K562 (cell line): ENCODE data around the gene CCKAR. TPM values are rescaled to one million over a fixed set of nuclear protein-coding genes. Genes with fewer than 3 reads are reported as not detected.

Source experiments
- ATAC-seq: fragments of 200-7000 bp; cut with Tn5 transposase; 3 replicates; pipeline ENCODE4 v1.9.1; 2020; ENCODE audit warnings: moderate library complexity
- BruUV-seq: library from RNA; stranded (reverse); fragments of 400-500 nt; replicated peaks from 2 replicates; lab custom pipeline; 2021; lab: Mats Ljungman, UMichigan
- CTCF ChIA-PET: fragments of 300-600 bp; formaldehyde crosslinking; extraction: SDS; loops from one replicate; lab custom pipeline; 2021; ENCODE audit warnings: low intra/inter-chr PET ratio; lab: Yijun Ruan, JAX
- POLR2A ChIA-PET: fragments of 300-600, 350-650 bp; sonication (Branson Sonifier 250); formaldehyde crosslinking; extraction: SDS; loops from one replicate; lab custom pipeline; 2021; ENCODE audit warnings: antibody characterized with exemption, inconsistent platforms; lab: Yijun Ruan, JAX
- DNase-seq, 4 experiments: peaks; one replicate each; pipeline versions ENCODE4 v3.0.0 to v3.0.0-alpha.2; 2011 to 2018; ENCODE audit warnings: low spot score in 3 of 4, mixed read lengths in 3 of 4; ENCODE audit errors: extremely low read depth in 1 of 4
- FAIRE-seq: peaks from 2 replicates; lab custom pipeline; 2011; peaks lifted over from hg19 to GRCh38; lab: Jason Lieb, UNC
- H2AFZ ChIP-seq: 2 replicates; pipeline ENCODE4 v1.6.0; 2011; ENCODE audit warnings: low read depth, low read length, control low read depth, inconsistent platforms
- H3K27ac ChIP-seq: fragments of 200-600 bp; 3 replicates; pipeline ENCODE4 v1.8.0; 2011; ENCODE audit warnings: low read depth, mild to moderate bottlenecking, control low read depth, inconsistent platforms, low read length, moderate library complexity, mixed read lengths; ENCODE audit errors: extremely low read depth
- H3K27me3 ChIP-seq, 2 experiments: fragments of 300-600 bp in 1 of 2; 2 replicates in 1 of 2; 3 replicates in 1 of 2; pipeline versions ENCODE4 v1.6.0 to v1.8.0; 2011; ENCODE audit warnings: inconsistent platforms in 2 of 2, low read length in 2 of 2, mild to moderate bottlenecking in 1 of 2, mixed read lengths in 1 of 2, moderate library complexity in 1 of 2; ENCODE audit not compliant: control insufficient read depth in 2 of 2, insufficient read depth in 2 of 2
- H3K36me3 ChIP-seq: fragments of 300-600 bp; 3 replicates; pipeline ENCODE4 v1.8.0; 2011; ENCODE audit warnings: mild to moderate bottlenecking, low read length, inconsistent platforms; ENCODE audit not compliant: control insufficient read depth, insufficient read depth
- H3K4me1 ChIP-seq, 2 experiments: fragments of 200-600 bp in 1 of 2; replicated peaks in 1 of 2; 2 replicates in 1 of 2; 3 replicates in 1 of 2; pipeline versions ENCODE4 v1.5.1 to v1.8.0; 2011; ENCODE audit warnings: inconsistent platforms in 2 of 2, low read length in 2 of 2, mild to moderate bottlenecking in 1 of 2, mixed read lengths in 1 of 2, moderate library complexity in 1 of 2; ENCODE audit not compliant: control insufficient read depth in 2 of 2, insufficient read depth in 2 of 2
- H3K4me2 ChIP-seq: 2 replicates; pipeline ENCODE4 v1.6.1; 2011; ENCODE audit warnings: low read length, control low read depth, inconsistent platforms, mixed read lengths; ENCODE audit not compliant: insufficient read depth
- H3K4me3 ChIP-seq: fragments of 200-600 bp; sonication (generic), shearing (Covaris generic); 2 replicates; pipeline ENCODE4 v1.5.1; 2016; ENCODE audit warnings: control low read depth, inconsistent platforms
- H3K79me2 ChIP-seq: fragments of 200-600 bp; 3 replicates; pipeline ENCODE4 v1.8.0; 2011; ENCODE audit warnings: low read length, inconsistent platforms; ENCODE audit not compliant: control insufficient read depth, insufficient read depth
- H3K9ac ChIP-seq, 2 experiments: 2 replicates each; pipeline versions ENCODE4 v1.6.0 to v1.6.1; 2011; ENCODE audit warnings: low read depth in 2 of 2, low read length in 2 of 2, control low read depth in 1 of 2, inconsistent platforms in 1 of 2, mild to moderate bottlenecking in 1 of 2, mixed read lengths in 1 of 2; ENCODE audit not compliant: insufficient read depth in 1 of 2
- H3K9me1 ChIP-seq: one replicate; pipeline ENCODE4 v1.6.0; 2011; ENCODE audit warnings: inconsistent platforms, mild to moderate bottlenecking, low read length, moderate library complexity; ENCODE audit not compliant: control insufficient read depth, insufficient read depth
- H3K9me3 ChIP-seq: replicated peaks from 2 replicates; pipeline ENCODE4 v1.5.1; 2011; ENCODE audit warnings: low read depth, low read length, inconsistent platforms; ENCODE audit not compliant: control insufficient read depth, insufficient read depth
- H4K20me1 ChIP-seq: replicated peaks from 2 replicates; pipeline ENCODE4 v1.6.1; 2011; ENCODE audit warnings: low read length, inconsistent platforms, mixed read lengths; ENCODE audit not compliant: control insufficient read depth, insufficient read depth
- EGR1 ChIP-seq: fragments of 450-650 bp; conservative IDR thresholded peaks from 2 replicates; pipeline ENCODE4 v1.6.1; 2017; ENCODE audit warnings: mild to moderate bottlenecking
- PURB ChIP-seq: sonication (generic); formaldehyde crosslinking; IDR thresholded peaks from 2 replicates; pipeline ENCODE4 v1.9.0; 2021; ENCODE audit warnings: low read depth, mild to moderate bottlenecking, missing genetic modification reagents
- RAD51 ChIP-seq: fragments of 450-650 bp; IDR thresholded peaks from 2 replicates; pipeline ENCODE4 v1.7.1; 2016; ENCODE audit warnings: low read depth, mild to moderate bottlenecking, borderline replicate concordance
- TAL1 ChIP-seq: fragments of 450-650 bp; IDR thresholded peaks from 2 replicates; pipeline ENCODE4 v1.6.1; 2016; ENCODE audit warnings: mild to moderate bottlenecking
- ZFP30 ChIP-seq: fragments of 250-450 bp; sonication (Bioruptor Pico); IDR thresholded peaks from 2 replicates; pipeline ENCODE4 v1.8.0; 2022; ENCODE audit warnings: moderate library complexity, mild to moderate bottlenecking, inconsistent platforms, borderline replicate concordance
- ZNF24 ChIP-seq: fragments of 450-650 bp; IDR thresholded peaks from 2 replicates; pipeline ENCODE4 v1.6.1; 2016
- ZNF668 ChIP-seq: fragments of 250-450 bp; sonication (Bioruptor Pico); IDR thresholded peaks from 2 replicates; pipeline ENCODE4 v1.8.0; 2022; ENCODE audit warnings: mild to moderate bottlenecking, inconsistent platforms
- ZNF695 ChIP-seq: fragments of 450-650 bp; formaldehyde crosslinking; IDR thresholded peaks from 2 replicates; pipeline ENCODE4 v1.4.0; 2020; ENCODE audit warnings: mild to moderate bottlenecking, moderate library complexity
- WGBS: fragments of 100-300 bp; shearing (Covaris generic); methylation state at CpG from one replicate; pipeline ENCODE4 v1.1.6; 2016; ENCODE audit warnings: low coverage, mixed read lengths; ENCODE audit not compliant: insufficient coverage; ENCODE audit errors: missing lambda C conversion rate; 5-methylcytosine and 5-hydroxymethylcytosine counted together
- in situ Hi-C: fragments of 300-500 bp; cut with MboI; formaldehyde crosslinking; loops from 4 replicates; pipeline ENCODE4 v1.15.0; 2018; ENCODE audit warnings: inconsistent platforms, mixed read lengths
- intact Hi-C: fragments of 100-400 bp; cut with micrococcal nuclease; formaldehyde crosslinking; loops from 2 replicates; pipeline ENCODE4 v1.14.2; 2022
- polyA plus RNA-seq, 8 experiments: library from polyadenylated mRNA; depleted of rRNA in 4 of 8; stranded (reverse) in 5 of 8; unstranded in 3 of 8; fragments of >200 nt; fragmentation: Nextera tagmentation in 2 of 8; fragmentation: Illumina TruSeq in 1 of 8; extraction: Ambion mirVana in 2 of 8; extraction: Trizol in 1 of 8; gene quantifications; 2 replicates each; pipeline versions ENCODE4 v1.2.1 to v1.2.3, GENCODE V29; 2011 to 2014; ENCODE audit warnings: inconsistent platforms in 1 of 8, missing spikeins in 1 of 8
- total RNA-seq, 7 experiments: library from RNA; depleted of rRNA in 6 of 7; stranded (reverse); fragments of >200 nt in 6 of 7; fragmentation: Illumina TruSeq in 2 of 7; extraction: Trizol in 2 of 7; gene quantifications; 2 replicates each; pipeline versions ENCODE4 v1.2.1 to v1.2.3, GENCODE V29; 2011 to 2021; ENCODE audit warnings: low replicate concordance in 1 of 7
- TF ChIP-seq, protein P1 (sequence below), 2 experiments: fragments of 450-650 bp in 1 of 2; sonication (generic) in 1 of 2; formaldehyde crosslinking; conservative IDR thresholded peaks; 2 replicates each; pipeline versions ENCODE4 v1.4.0 to v1.8.1; 2020 to 2022; ENCODE audit warnings: mild to moderate bottlenecking in 1 of 2, missing genetic modification reagents in 1 of 2
- TF ChIP-seq, protein P2 (sequence below): fragments of 450-650 bp; formaldehyde crosslinking; conservative IDR thresholded peaks from 2 replicates; pipeline ENCODE4 v1.4.0; 2022; ENCODE audit warnings: mild to moderate bottlenecking, missing genetic modification characterization
- TF ChIP-seq, protein P3 (sequence below): fragments of 450-650 bp; IDR thresholded peaks from 2 replicates; pipeline ENCODE4 v1.6.1; 2016; ENCODE audit warnings: borderline replicate concordance

Gene CCKAR
- total and polyA plus RNA-seq, 9 of the 15 experiments (the other 6 are each of a cell fraction or from before 2014, with no cell fraction given), result not detected

DNA sequence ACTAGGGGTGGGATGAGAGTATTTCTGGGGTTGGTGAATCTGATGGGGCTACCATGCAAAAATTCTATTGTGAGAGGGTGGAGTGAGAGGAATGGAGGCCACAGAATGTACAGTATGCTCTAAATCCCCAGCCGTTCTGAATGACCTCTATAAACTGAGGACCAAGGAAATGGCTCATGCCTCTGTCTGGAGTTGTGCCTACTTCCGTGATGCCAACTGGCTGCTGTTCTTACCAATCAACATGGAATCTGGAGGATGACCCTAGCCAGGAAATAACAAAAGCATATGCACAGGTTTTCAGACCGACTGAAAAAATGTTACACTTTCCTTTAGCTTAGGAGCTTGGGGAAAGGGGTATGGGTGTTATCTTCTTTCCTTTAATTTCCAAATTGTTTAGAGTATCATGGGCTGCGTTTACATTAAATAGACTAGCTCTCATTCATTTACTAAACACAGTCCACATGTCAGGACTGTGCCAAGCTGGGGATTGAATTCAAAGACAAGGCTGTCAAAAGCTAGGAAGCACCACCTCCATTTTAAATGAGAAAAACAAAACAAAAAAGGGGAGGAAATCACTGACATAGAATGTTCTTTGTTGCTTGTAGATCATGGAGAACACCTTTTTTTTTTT, 20.2 kb upstream of the CCKAR start:
- DNase-seq, result no peak
- ChIA-PET POLR2A (interaction anchor here (0.9 kb wide), 1 partner anchor 11 kb away, joined by 3 read pairs; no protein-coding TSS in a partner anchor), CTCF (no interaction called here)
- Histone ChIP-seq H3K4me3 (no peak overlapping the region), H3K27me3 (peaks cover 0 to 9% of the 10 kb centered on the region in 2 experiments; a peak in 2 of 5 replicates), H3K79me2 (no peaks in the 10 kb centered on the region), H2AFZ (no peak overlapping the region), H3K9me3 (no peaks in the 10 kb centered on the region), H3K9me1 (no peaks in the 10 kb centered on the region), H3K27ac (no peak overlapping the region), H3K4me1 (peaks cover 0 to 4% of the 10 kb centered on the region in 2 experiments; a peak in 2 of 5 replicates), H3K36me3 (no peaks in the 10 kb centered on the region), H4K20me1 (no peaks in the 10 kb centered on the region), H3K9ac (no peak overlapping the region), H3K4me2 (no peak overlapping the region)
- no peak for FAIRE-seq
- ATAC-seq, result no peak
- WGBS, result 5% methylated on average over 4 of the region's 4 CpGs
- intact Hi-C loops (no loop called here), in situ Hi-C loops (no loop called here)
- TF ChIP-seq TAL1 (no peak), ZNF668 (CRISPR knock-in tag) (no peak)
- no TSS peak for BruUV-seq

DNA sequence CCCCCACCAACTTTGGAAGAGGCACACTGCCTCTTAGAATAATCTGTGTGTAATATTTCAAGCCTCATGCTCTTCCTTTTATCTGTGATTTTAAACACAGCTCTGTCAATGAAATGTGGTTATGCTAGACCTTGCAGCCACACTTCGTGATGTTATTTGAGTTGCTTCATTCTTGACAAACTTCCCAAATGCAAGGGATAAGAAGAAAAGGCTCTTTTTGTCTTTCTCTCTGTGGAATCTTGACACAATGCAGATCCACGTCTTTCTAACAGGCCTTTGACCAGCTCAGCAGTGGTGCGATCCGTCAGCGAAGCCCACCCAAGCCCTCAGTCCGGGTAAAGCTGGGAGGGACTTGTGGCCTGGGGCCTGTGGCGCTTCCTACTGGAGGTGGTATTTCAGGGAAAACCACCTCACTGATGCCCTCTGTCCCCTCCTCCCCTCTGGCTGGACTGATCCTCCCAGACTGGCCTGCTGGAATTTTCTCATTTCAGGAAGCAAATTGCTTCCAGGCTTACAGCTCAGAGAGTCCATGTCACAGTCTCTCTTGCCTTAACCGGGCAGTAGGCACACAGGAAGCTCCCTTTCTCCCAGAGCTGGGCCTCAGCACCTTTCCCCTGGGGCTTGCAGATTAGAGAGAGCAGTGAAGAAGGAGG, 19.5 kb upstream of the CCKAR start:
- Histone ChIP-seq H3K9me3 (no peaks in the 10 kb centered on the region), H3K9ac (no peak overlapping the region), H3K4me3 (no peak overlapping the region), H3K4me2 (no peak overlapping the region), H3K36me3 (no peaks in the 10 kb centered on the region), H3K9me1 (no peaks in the 10 kb centered on the region), H3K4me1 (peaks cover 0 to 4% of the 10 kb centered on the region in 2 experiments; a peak in 2 of 5 replicates), H2AFZ (no peak overlapping the region), H3K27me3 (peaks cover 0 to 9% of the 10 kb centered on the region in 2 experiments; a peak in 2 of 5 replicates), H4K20me1 (no peaks in the 10 kb centered on the region), H3K79me2 (no peaks in the 10 kb centered on the region), H3K27ac (no peak overlapping the region)
- POLR2A ChIA-PET, result no interaction called here
- DNase-seq (no peak), ATAC-seq (no peak), FAIRE-seq (no peak)
- CTCF ChIA-PET, result no interaction called here
- 9% methylated on average over 8 of the region's 8 CpGs for WGBS
- BruUV-seq, result no TSS peak
- in situ Hi-C loops (no loop called here), intact Hi-C loops (no loop called here)
- TF ChIP-seq RAD51, result no peak
- TF ChIP-seq, protein P1, sequence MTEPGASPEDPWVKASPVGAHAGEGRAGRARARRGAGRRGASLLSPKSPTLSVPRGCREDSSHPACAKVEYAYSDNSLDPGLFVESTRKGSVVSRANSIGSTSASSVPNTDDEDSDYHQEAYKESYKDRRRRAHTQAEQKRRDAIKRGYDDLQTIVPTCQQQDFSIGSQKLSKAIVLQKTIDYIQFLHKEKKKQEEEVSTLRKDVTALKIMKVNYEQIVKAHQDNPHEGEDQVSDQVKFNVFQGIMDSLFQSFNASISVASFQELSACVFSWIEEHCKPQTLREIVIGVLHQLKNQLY (CRISPR knock-in tag; conservative IDR thresholded peaks at IDR 0.05), result no peak
- TF ChIP-seq ZNF695 (CRISPR knock-in tag), result no peak
- TF ChIP-seq, protein P2, sequence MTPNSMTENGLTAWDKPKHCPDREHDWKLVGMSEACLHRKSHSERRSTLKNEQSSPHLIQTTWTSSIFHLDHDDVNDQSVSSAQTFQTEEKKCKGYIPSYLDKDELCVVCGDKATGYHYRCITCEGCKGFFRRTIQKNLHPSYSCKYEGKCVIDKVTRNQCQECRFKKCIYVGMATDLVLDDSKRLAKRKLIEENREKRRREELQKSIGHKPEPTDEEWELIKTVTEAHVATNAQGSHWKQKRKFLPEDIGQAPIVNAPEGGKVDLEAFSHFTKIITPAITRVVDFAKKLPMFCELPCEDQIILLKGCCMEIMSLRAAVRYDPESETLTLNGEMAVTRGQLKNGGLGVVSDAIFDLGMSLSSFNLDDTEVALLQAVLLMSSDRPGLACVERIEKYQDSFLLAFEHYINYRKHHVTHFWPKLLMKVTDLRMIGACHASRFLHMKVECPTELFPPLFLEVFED (CRISPR knock-in tag), result no peak
- TF ChIP-seq, protein P3, sequence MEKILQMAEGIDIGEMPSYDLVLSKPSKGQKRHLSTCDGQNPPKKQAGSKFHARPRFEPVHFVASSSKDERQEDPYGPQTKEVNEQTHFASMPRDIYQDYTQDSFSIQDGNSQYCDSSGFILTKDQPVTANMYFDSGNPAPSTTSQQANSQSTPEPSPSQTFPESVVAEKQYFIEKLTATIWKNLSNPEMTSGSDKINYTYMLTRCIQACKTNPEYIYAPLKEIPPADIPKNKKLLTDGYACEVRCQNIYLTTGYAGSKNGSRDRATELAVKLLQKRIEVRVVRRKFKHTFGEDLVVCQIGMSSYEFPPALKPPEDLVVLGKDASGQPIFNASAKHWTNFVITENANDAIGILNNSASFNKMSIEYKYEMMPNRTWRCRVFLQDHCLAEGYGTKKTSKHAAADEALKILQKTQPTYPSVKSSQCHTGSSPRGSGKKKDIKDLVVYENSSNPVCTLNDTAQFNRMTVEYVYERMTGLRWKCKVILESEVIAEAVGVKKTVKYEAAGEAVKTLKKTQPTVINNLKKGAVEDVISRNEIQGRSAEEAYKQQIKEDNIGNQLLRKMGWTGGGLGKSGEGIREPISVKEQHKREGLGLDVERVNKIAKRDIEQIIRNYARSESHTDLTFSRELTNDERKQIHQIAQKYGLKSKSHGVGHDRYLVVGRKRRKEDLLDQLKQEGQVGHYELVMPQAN, result no peak
- no peak for TF ChIP-seq PURB
- TF ChIP-seq ZFP30 (CRISPR knock-in tag), result no peak
- no peak for TF ChIP-seq EGR1
- TF ChIP-seq ZNF24, result no peak
